OCI-LY3 (cell line): Measurements from ENCODE around the gene TSPAN5.

Source experiments
- EZH2phosphoT487 ChIP-seq: fragments of 200-600 bp; shearing (Covaris generic); IDR thresholded peaks from 2 replicates; pipeline ENCODE4 v1.6.1; 2018; ENCODE audit warnings: antibody characterized with exemption, mixed run types, low read depth
- TF ChIP-seq, protein P1 (sequence below): fragments of 200-600, 300-600 bp; sonication (generic); IDR thresholded peaks from 2 replicates; pipeline ENCODE4 v1.5.1; 2014; ENCODE audit warnings: antibody characterized with exemption, low read length, low read depth

DNA sequence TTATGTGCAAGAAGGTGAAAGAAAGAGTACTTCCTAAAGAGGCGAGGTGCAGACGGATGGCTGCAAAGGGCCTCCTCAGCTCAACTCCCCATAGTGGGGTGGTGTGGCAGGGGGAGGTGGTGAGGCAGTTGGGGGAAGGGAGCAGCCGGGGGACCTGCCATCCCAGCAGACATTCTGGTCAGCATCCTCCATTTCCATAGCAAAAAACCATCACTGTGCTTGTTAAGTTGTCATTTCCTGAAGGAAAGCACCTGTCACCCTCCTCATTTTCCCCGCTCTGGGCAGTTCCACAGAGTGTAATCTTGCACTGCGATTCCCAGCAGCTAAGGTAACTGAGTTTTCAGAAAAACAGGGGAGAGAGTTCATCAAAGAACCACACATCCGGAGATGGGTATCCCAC, 51.5 kb downstream of the TSPAN5 start:
- TF ChIP-seq, protein P1, sequence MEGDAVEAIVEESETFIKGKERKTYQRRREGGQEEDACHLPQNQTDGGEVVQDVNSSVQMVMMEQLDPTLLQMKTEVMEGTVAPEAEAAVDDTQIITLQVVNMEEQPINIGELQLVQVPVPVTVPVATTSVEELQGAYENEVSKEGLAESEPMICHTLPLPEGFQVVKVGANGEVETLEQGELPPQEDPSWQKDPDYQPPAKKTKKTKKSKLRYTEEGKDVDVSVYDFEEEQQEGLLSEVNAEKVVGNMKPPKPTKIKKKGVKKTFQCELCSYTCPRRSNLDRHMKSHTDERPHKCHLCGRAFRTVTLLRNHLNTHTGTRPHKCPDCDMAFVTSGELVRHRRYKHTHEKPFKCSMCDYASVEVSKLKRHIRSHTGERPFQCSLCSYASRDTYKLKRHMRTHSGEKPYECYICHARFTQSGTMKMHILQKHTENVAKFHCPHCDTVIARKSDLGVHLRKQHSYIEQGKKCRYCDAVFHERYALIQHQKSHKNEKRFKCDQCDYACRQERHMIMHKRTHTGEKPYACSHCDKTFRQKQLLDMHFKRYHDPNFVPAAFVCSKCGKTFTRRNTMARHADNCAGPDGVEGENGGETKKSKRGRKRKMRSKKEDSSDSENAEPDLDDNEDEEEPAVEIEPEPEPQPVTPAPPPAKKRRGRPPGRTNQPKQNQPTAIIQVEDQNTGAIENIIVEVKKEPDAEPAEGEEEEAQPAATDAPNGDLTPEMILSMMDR = no peak
- no peak for TF ChIP-seq EZH2phosphoT487
